Measurements from ENCODE around the gene STING1.

GRCh38 chr5:139495638-139496435 lies 13.3 kb upstream of the STING1 start:
- no peak for TF ChIP-seq POLR2A (IDR thresholded peaks at IDR 0.05; ENCODE audit: low read depth, low read length)
- TF ChIP-seq TAF1 (IDR thresholded peaks at IDR 0.05; ENCODE audit: borderline replicate concordance, low read depth, low read length) = no peak

Measured in GM12892 (cell line).